ENCODE data around the gene MRGPRX3.

Gene MRGPRX3

DNA sequence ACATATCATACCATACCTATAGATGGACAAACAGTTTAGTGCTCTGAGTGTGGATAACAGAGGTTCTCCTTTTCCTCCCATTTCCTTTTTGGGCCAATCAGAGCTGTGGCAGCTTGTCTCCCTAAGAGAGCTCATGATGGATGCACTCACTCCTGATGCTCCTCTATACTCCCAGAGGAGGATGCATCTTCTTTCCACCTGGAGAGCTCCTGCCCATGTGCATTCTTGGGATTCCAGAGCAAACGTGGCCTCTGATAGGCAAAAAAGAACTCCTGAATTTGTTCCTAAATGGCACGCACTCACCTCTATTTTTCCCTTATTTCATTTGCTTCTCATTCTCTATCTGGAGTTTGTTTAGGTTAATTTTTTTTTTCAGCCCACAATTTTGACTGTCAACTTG is 2.9 kb downstream of the MRGPRX3 start:
- H3K36me3 Mint-ChIP-seq (ENCODE audit: low read depth) = no peaks in the 10 kb centered on the region
- H3K27me3 Mint-ChIP-seq = peaks cover 15% of the 10 kb centered on the region
- ATAC-seq (no peak), DNase-seq (no peak)
- no peak overlapping the region for H3K27ac Mint-ChIP-seq
- H3K4me3 Mint-ChIP-seq = no peak overlapping the region
- H3K4me1 Mint-ChIP-seq = no peaks in the 10 kb centered on the region
- H3K9me3 Mint-ChIP-seq = no peaks in the 10 kb centered on the region

DNA sequence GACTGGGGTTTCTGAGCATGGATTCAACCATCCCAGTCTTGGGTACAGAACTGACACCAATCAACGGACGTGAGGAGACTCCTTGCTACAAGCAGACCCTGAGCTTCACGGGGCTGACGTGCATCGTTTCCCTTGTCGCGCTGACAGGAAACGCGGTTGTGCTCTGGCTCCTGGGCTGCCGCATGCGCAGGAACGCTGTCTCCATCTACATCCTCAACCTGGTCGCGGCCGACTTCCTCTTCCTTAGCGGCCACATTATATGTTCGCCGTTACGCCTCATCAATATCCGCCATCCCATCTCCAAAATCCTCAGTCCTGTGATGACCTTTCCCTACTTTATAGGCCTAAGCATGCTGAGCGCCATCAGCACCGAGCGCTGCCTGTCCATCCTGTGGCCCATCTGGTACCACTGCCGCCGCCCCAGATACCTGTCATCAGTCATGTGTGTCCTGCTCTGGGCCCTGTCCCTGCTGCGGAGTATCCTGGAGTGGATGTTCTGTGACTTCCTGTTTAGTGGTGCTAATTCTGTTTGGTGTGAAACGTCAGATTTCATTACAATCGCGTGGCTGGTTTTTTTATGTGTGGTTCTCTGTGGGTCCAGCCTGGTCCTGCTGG is 4.9 kb downstream of the MRGPRX3 start:
- no peak overlapping the region for H3K27ac Mint-ChIP-seq
- no peaks in the 10 kb centered on the region for H3K9me3 Mint-ChIP-seq
- ATAC-seq (no peak), DNase-seq (no peak)
- H3K27me3 Mint-ChIP-seq = peaks cover 18% of the 10 kb centered on the region
- no peaks in the 10 kb centered on the region for H3K36me3 Mint-ChIP-seq (ENCODE audit: low read depth)
- no peaks in the 10 kb centered on the region for H3K4me1 Mint-ChIP-seq
- H3K4me3 Mint-ChIP-seq = no peak overlapping the region

DNA sequence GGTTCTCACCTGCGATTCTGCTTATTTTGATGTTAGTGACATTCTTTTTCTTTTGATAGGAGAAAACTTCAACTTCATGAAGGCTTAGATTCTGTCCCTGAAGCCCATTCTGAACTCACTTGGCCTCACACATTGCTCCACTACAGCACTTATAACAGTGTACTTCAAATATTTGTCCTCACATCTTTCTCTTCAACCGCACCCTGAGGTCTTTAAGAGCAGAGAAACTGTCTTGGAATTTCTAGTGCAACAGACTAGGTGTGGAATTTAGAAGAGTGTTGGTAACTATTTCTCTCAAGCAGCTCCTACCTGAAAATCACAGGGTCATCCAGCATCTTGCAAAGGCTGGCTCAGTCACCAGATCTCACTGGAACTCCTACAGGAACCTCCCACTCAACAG is 7.8 kb downstream of the MRGPRX3 start:
- no peak overlapping the region for H3K27ac Mint-ChIP-seq
- H3K4me1 Mint-ChIP-seq = no peaks in the 10 kb centered on the region
- no peak overlapping the region for H3K4me3 Mint-ChIP-seq
- H3K9me3 Mint-ChIP-seq = no peaks in the 10 kb centered on the region
- H3K36me3 Mint-ChIP-seq (ENCODE audit: low read depth) = no peaks in the 10 kb centered on the region
- ATAC-seq (no peak), DNase-seq (no peak)
- peaks cover 22% of the 10 kb centered on the region for H3K27me3 Mint-ChIP-seq

DNA sequence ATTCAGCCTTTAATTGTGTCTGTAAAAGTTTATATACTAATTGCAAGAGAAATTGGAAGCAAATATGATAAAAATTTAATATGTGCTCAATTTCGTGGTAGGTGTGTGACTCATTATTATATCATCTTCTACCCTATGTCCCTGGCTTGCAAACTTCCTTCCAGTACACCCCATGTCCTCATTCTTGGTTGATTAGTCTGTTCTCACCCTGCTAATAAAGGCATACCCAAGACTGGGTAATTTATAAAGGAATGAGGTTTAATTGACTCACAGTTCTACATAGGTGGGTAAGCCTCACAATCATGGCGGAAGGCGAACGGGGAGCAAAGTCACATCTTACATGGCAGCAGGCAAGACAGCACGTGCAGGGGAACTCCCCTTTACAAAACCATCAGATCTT is 11.9 kb downstream of the MRGPRX3 start:
- Mint-ChIP-seq H3K9me3 (no peaks in the 10 kb centered on the region), H3K4me1 (peaks cover 2% of the 10 kb centered on the region), H3K4me3 (no peak overlapping the region), H3K27me3 (peaks cover 27% of the 10 kb centered on the region), H3K36me3 (ENCODE audit: low read depth) (no peaks in the 10 kb centered on the region), H3K27ac (no peak overlapping the region)
- DNase-seq = no peak
- no peak for ATAC-seq

DNA sequence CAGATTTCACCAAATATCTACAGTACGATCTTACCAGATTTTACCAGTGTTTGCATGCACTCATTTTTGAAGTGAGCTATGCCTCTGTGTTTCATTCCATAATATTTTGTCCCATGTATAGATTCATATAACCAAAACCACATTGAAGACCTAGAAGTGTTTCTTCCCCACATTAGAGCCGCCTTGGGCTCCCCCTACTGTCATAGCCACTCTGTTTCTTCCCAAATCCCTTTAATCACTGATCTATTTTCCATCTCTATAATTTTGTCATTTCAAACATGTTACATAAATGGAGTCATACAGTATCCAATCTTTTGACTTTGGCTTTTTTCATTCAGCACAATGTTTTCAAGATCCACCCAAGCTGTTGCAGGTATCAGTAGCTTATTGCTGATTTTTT is 12.7 kb downstream of the MRGPRX3 start:
- Mint-ChIP-seq H3K27ac (no peak overlapping the region), H3K9me3 (no peaks in the 10 kb centered on the region), H3K4me1 (peaks cover 2% of the 10 kb centered on the region), H3K36me3 (ENCODE audit: low read depth) (no peaks in the 10 kb centered on the region), H3K27me3 (peaks cover 25% of the 10 kb centered on the region), H3K4me3 (no peak overlapping the region)
- ATAC-seq = no peak
- DNase-seq = no peak

DNA sequence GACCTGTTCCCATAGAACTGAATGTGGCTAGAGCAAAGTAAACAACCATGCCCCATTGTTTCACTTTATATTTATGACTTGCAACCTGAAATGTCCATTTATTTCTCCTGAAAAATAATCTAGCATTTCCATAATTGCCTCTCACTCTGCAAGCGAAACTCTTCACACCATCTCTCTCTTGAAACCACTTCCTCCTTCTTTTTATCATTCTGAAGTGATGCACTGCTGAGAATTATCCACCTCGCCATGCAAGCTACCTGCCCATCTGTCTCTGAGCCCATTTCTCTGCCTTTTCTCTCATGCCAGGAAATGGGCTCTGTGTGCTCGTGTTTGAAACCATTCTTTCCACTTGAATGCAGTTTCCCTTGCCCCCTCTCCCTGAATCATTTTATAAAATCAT is 13.5 kb downstream of the MRGPRX3 start:
- no peaks in the 10 kb centered on the region for H3K36me3 Mint-ChIP-seq (ENCODE audit: low read depth)
- no peak overlapping the region for H3K4me3 Mint-ChIP-seq
- no peaks in the 10 kb centered on the region for H3K9me3 Mint-ChIP-seq
- H3K27me3 Mint-ChIP-seq = peaks cover 20% of the 10 kb centered on the region
- ATAC-seq (no peak), DNase-seq (no peak)
- H3K4me1 Mint-ChIP-seq = peaks cover 2% of the 10 kb centered on the region
- H3K27ac Mint-ChIP-seq = no peak overlapping the region

DNA sequence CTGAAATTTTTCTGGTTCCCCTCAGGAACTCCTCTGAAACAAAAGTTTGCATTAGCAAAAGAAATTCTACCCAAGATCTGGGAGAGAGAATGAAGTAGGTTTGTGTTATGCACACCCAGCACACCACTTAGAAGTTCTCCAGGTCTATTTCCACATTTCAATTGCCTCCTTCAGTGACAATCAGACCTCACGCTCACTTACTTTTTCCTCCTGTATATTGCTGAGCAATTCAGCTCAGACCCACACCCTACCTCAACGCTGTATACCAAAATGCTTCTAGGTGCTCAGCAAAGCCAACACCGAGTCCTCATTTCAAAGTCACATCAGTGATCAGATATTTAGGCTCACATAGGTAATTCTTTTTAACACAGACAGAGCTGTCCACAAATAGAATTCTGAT is 19.2 kb downstream of the MRGPRX3 start:
- Mint-ChIP-seq H3K9me3 (peaks cover 2% of the 10 kb centered on the region), H3K4me3 (no peak overlapping the region), H3K4me1 (no peaks in the 10 kb centered on the region), H3K36me3 (ENCODE audit: low read depth) (no peaks in the 10 kb centered on the region), H3K27ac (no peak overlapping the region), H3K27me3 (peaks cover 12% of the 10 kb centered on the region)
- DNase-seq = no peak
- ATAC-seq = no peak

DNA sequence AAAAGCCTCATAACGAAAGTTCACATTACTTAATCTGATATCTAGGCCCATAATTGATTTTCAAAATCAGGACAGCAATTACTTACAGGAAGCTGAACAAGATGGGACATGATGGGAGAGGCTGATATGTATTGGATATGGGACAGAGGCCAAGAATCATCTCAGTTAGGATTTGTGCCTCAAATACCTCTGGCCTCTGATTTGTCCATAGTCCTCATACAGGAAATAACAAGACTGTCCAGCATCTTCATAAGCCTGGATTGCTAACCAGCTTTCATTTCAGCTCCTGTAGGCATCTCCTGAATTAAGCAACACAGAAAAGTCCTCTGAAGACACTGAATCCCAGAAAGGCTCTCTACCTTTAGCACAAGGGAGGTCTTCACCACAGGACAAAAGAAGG is 36.0 kb downstream of the MRGPRX3 start:
- no peak for ATAC-seq
- H3K27me3 Mint-ChIP-seq = peaks cover 14% of the 10 kb centered on the region
- no peaks in the 10 kb centered on the region for H3K36me3 Mint-ChIP-seq (ENCODE audit: low read depth)
- H3K9me3 Mint-ChIP-seq = no peaks in the 10 kb centered on the region
- no peak overlapping the region for H3K27ac Mint-ChIP-seq
- H3K4me3 Mint-ChIP-seq = no peak overlapping the region
- no peak for DNase-seq
- no peaks in the 10 kb centered on the region for H3K4me1 Mint-ChIP-seq

DNA sequence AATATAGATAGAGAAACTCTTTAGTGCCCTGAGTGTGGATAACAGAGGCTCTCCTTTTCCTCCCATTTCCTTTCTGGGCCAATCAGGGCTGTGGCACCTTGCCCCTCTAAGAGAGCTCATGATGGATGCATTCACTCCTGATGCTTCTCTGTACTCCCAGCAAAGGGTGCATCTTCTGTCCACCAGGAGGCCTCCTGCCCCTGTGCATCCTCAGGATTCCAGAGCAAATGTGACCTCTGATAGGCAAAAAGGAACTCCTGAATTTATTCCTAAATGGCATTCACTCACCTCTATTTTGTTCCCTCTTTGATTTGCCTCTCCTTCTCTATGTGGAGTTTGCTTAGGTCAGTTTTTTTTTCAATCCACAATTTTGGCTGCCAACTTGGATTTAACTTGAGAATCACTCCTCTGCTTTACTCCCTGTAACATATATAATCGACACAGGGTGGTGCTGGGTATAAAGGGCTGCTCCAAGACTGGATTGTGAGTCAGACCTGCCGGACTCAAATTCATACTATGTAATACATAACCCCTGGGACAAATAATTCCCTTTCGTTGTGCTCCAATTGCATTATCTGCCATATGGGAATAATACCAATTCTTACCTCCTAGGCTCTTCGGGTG is 39.1 kb downstream of the MRGPRX3 start:
- Mint-ChIP-seq H3K4me1 (no peaks in the 10 kb centered on the region), H3K27me3 (peaks cover 20% of the 10 kb centered on the region), H3K36me3 (ENCODE audit: low read depth) (no peaks in the 10 kb centered on the region), H3K27ac (no peak overlapping the region), H3K9me3 (no peaks in the 10 kb centered on the region), H3K4me3 (no peak overlapping the region)
- peak; percentile 54 for ATAC-seq
- peak; percentile 6 for DNase-seq

DNA sequence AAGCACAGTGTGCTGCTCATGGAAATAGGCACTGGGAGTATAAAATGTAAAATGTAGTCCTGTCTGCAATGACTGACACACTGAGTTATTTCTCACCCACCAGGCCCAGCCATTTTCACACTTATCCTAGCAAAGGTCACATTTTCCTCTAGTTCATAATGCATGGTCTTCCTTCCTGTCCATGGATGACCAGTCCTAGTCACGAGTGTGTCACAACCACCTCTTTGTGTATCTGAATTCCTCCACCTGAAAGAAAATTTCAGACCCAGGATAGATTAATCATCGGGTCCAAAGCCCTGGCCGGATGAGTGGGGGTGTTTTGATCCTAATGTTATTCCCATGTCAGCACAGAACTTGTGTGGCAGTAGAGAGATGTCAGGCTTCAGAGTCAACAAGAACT is 40.3 kb downstream of the MRGPRX3 start, which contains the start of gene MRGPRX4:
Gene MRGPRX4 (plus strand): TSS at position 172 of the 400 bp plus-strand sequence. CDS start 420 bp downstream, outside the sequence.
- Mint-ChIP-seq H3K27me3 (peaks cover 17% of the 10 kb centered on the region), H3K27ac (no peak within 1 kb of the TSS)

DNA sequence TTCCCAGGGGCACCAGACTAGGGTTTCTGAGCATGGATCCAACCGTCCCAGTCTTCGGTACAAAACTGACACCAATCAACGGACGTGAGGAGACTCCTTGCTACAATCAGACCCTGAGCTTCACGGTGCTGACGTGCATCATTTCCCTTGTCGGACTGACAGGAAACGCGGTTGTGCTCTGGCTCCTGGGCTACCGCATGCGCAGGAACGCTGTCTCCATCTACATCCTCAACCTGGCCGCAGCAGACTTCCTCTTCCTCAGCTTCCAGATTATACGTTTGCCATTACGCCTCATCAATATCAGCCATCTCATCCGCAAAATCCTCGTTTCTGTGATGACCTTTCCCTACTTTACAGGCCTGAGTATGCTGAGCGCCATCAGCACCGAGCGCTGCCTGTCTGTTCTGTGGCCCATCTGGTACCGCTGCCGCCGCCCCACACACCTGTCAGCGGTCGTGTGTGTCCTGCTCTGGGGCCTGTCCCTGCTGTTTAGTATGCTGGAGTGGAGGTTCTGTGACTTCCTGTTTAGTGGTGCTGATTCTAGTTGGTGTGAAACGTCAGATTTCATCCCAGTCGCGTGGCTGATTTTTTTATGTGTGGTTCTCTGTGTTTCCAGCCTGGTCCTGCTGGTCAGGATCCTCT is 41.0 kb downstream of the MRGPRX3 start:
- no peaks in the 10 kb centered on the region for H3K9me3 Mint-ChIP-seq
- H3K4me1 Mint-ChIP-seq = no peaks in the 10 kb centered on the region
- no peak overlapping the region for H3K4me3 Mint-ChIP-seq
- peaks cover 17% of the 10 kb centered on the region for H3K27me3 Mint-ChIP-seq
- no peak for ATAC-seq
- no peak overlapping the region for H3K27ac Mint-ChIP-seq
- DNase-seq = no peak
- H3K36me3 Mint-ChIP-seq (ENCODE audit: low read depth) = no peaks in the 10 kb centered on the region

More for the DNA sequence above, 40.3 kb downstream of the MRGPRX3 start, which contains the start of gene MRGPRX4:
- DNase-seq (no peak), ATAC-seq (no peak)
- Mint-ChIP-seq H3K36me3 (ENCODE audit: low read depth) (no peaks in the 10 kb centered on the region), H3K4me1 (no peaks in the 10 kb centered on the region), H3K9me3 (no peaks in the 10 kb centered on the region), H3K4me3 (no peak within 1 kb of the TSS)

Data from activated naive CD8-positive, alpha-beta T cell treated with anti-CD3 and anti-CD28 coated beads, Interleukin-2, amount 50 U/mL, for 24 hours (primary cell).